ENCODE measurements around the gene TTC33.

DNA sequence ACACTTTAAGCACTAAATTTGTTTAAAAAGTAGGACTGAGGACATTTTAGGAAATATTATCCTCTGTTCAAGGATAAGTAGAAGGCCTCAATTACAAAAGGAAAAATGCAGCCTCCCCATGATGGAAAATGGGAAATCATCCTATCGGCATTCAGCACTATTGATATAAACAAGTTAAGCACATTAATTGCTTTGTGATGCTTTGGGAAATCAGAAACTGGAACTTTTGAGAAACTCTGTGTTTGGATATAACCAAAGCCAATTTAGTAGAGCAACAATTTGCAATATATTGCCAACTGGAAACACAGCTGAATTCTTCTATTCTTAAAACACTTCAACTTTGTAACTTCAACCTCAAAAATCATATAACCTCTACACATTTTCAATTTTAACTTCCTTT lies 141.3 kb downstream of the TTC33 start:
- TF ChIP-seq CTCF (IDR thresholded peaks at IDR 0.05 in 4 of 5, conservative IDR thresholded peaks at IDR 0.05 in 1 of 5) (no peak), POLR2A (IDR thresholded peaks at IDR 0.05) (no peak)
